HepG2 (cell line): ENCODE data around the gene SLC66A3. TPM values are rescaled to one million over a fixed set of nuclear protein-coding genes. Genes with fewer than 3 reads are reported as not detected.

Source experiments
- ATM ChIP-seq: fragments of 450-650 bp; IDR thresholded peaks from 2 replicates; pipeline ENCODE4 v1.7.1; 2017; ENCODE audit warnings: mild to moderate bottlenecking, borderline replicate concordance
- BCLAF1 ChIP-seq: fragments of 450-650 bp; IDR thresholded peaks from 2 replicates; pipeline ENCODE4 v1.6.1; 2017; ENCODE audit warnings: mild to moderate bottlenecking
- CCAR2 ChIP-seq: fragments of 200-400 bp; formaldehyde crosslinking; optimal IDR thresholded peaks from 2 replicates; pipeline ENCODE3; 2018; ENCODE audit warnings: low read depth, mild to moderate bottlenecking, low read length, moderate library complexity
- ESRRA ChIP-seq: sonication (generic); formaldehyde crosslinking; IDR thresholded peaks from 2 replicates; pipeline ENCODE4 v1.5.1; 2020; ENCODE audit warnings: mild to moderate bottlenecking, low read depth, missing genetic modification reagents
- GATA4 ChIP-seq: sonication (generic); IDR thresholded peaks from 2 replicates; pipeline ENCODE4 v1.6.1; 2016; ENCODE audit warnings: antibody characterized with exemption, low read depth, borderline replicate concordance
- KDM2A ChIP-seq: sonication (generic); formaldehyde crosslinking; IDR thresholded peaks from 2 replicates; pipeline ENCODE4 v1.4.0; 2020; ENCODE audit warnings: low read depth, missing genetic modification reagents, borderline replicate concordance
- MAFG ChIP-seq: sonication (generic); formaldehyde crosslinking; IDR thresholded peaks from 2 replicates; pipeline ENCODE4 v1.5.1; 2020; ENCODE audit warnings: mild to moderate bottlenecking, missing genetic modification reagents
- MED8 ChIP-seq: sonication (generic); formaldehyde crosslinking; IDR thresholded peaks from 2 replicates; pipeline ENCODE4 v1.8.1; 2023; ENCODE audit warnings: mild to moderate bottlenecking, missing genetic modification reagents; ENCODE audit not compliant: insufficient replicate concordance
- NR1H2 ChIP-seq: sonication (generic); formaldehyde crosslinking; IDR thresholded peaks from 2 replicates; pipeline ENCODE4 v1.8.1; 2022; ENCODE audit warnings: low read depth, missing genetic modification reagents, borderline replicate concordance
- REST ChIP-seq, 2 experiments: IDR thresholded peaks; 2 replicates each; pipeline ENCODE4 v1.6.1; 2011 to 2012; ENCODE audit warnings: low read length in 2 of 2, borderline replicate concordance in 1 of 2, low read depth in 1 of 2, mild to moderate bottlenecking in 1 of 2, moderate library complexity in 1 of 2
- RXRA ChIP-seq: sonication (generic); formaldehyde crosslinking; IDR thresholded peaks from 2 replicates; pipeline ENCODE4 v1.5.1; 2020; ENCODE audit warnings: missing genetic modification reagents
- SIX4 ChIP-seq: sonication (generic); formaldehyde crosslinking; IDR thresholded peaks from 2 replicates; pipeline ENCODE4 v1.4.0; 2020; ENCODE audit warnings: missing genetic modification reagents
- ZBTB7B ChIP-seq: sonication (generic); formaldehyde crosslinking; IDR thresholded peaks from 2 replicates; pipeline ENCODE4 v1.4.0; 2020; ENCODE audit warnings: missing genetic modification reagents
- ZNF160 ChIP-seq: sonication (generic); formaldehyde crosslinking; IDR thresholded peaks from 2 replicates; pipeline ENCODE4 v1.8.0; 2022; ENCODE audit warnings: mild to moderate bottlenecking, inconsistent platforms, missing genetic modification reagents
- ZNF20 ChIP-seq: sonication (generic); formaldehyde crosslinking; IDR thresholded peaks from 2 replicates; pipeline ENCODE4 v1.4.0; 2020; ENCODE audit warnings: mild to moderate bottlenecking, moderate library complexity, missing genetic modification reagents
- ZNF468 ChIP-seq: sonication (generic); formaldehyde crosslinking; IDR thresholded peaks from 2 replicates; pipeline ENCODE4 v1.8.0; 2022; ENCODE audit warnings: mild to moderate bottlenecking, moderate library complexity, missing genetic modification reagents
- ZNF703 ChIP-seq: sonication (generic); formaldehyde crosslinking; IDR thresholded peaks from 2 replicates; pipeline ENCODE4 v1.5.1; 2020; ENCODE audit warnings: missing genetic modification reagents, mild to moderate bottlenecking, moderate library complexity, borderline replicate concordance
- ZNF841 ChIP-seq: sonication (generic); formaldehyde crosslinking; IDR thresholded peaks from 2 replicates; pipeline ENCODE4 v1.8.1; 2023; ENCODE audit warnings: missing genetic modification reagents, borderline replicate concordance
- polyA plus RNA-seq, 8 experiments: library from polyadenylated mRNA; depleted of rRNA in 3 of 8; stranded (reverse) in 7 of 8; unstranded in 1 of 8; fragments of >200 nt; fragmentation: Illumina TruSeq in 4 of 8; extraction: Trizol in 4 of 8; gene quantifications; 2 replicates each; pipeline versions ENCODE4 v1.2.1 to v1.2.3, GENCODE V29; 2011 to 2016; ENCODE audit warnings: low read depth in 4 of 8, missing spikeins in 1 of 8, mixed read lengths in 1 of 8; ENCODE audit not compliant: insufficient read depth in 1 of 8
- total RNA-seq, 5 experiments: library from RNA; depleted of rRNA; stranded (reverse); fragments of >200 nt; fragmentation: Illumina TruSeq; extraction: Trizol; gene quantifications; 2 replicates each; pipeline ENCODE4 v1.2.3, GENCODE V29; 2016; ENCODE audit warnings: low read depth in 1 of 5
- TF ChIP-seq, protein P1 (sequence below): sonication (generic); formaldehyde crosslinking; IDR thresholded peaks from 2 replicates; pipeline ENCODE4 v1.4.0; 2020; ENCODE audit warnings: missing genetic modification reagents
- TF ChIP-seq, protein P2 (sequence below): sonication (generic); formaldehyde crosslinking; IDR thresholded peaks from 2 replicates; pipeline ENCODE4 v1.5.0; 2020; ENCODE audit warnings: missing genetic modification reagents

SLC66A3 gene
- total and polyA plus RNA-seq, 2 of the 13 experiments (the other 11 are each of a cell fraction or from before 2014, with no cell fraction given) = 2.2 to 3.7 TPM

- no peak for TF ChIP-seq BCLAF1
- TF ChIP-seq GATA4 = no peak
- TF ChIP-seq ZNF841 (CRISPR knock-in tag) = no peak
- TF ChIP-seq ZNF703 (CRISPR knock-in tag) = no peak
- TF ChIP-seq, protein P1, sequence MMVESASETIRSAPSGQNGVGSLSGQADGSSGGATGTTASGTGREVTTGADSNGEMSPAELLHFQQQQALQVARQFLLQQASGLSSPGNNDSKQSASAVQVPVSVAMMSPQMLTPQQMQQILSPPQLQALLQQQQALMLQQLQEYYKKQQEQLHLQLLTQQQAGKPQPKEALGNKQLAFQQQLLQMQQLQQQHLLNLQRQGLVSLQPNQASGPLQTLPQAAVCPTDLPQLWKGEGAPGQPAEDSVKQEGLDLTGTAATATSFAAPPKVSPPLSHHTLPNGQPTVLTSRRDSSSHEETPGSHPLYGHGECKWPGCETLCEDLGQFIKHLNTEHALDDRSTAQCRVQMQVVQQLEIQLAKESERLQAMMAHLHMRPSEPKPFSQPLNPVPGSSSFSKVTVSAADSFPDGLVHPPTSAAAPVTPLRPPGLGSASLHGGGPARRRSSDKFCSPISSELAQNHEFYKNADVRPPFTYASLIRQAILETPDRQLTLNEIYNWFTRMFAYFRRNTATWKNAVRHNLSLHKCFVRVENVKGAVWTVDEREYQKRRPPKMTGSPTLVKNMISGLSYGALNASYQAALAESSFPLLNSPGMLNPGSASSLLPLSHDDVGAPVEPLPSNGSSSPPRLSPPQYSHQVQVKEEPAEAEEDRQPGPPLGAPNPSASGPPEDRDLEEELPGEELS = no peak
- TF ChIP-seq ZNF468 = no peak
- TF ChIP-seq ZNF160 = no peak
- TF ChIP-seq, protein P2, sequence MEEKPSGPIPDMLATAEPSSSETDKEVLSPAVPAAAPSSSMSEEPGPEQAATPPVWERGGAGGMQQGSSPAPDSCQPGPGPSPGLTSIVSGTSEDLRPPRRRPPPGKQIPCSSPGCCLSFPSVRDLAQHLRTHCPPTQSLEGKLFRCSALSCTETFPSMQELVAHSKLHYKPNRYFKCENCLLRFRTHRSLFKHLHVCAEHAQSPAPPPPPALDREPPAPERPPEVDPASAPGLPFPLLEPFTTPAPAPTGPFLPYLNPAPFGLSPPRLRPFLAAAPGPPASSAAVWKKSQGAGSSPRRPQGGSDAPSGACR (CRISPR knock-in tag) = no peak
- TF ChIP-seq RXRA (CRISPR knock-in tag) = peak; percentile 14; the same call in 1 of the 2 replicates
- no peak for TF ChIP-seq KDM2A (CRISPR knock-in tag)
- peak; percentile 80; the same call in 1 of the 2 replicates for TF ChIP-seq ZBTB7B (CRISPR knock-in tag)
- no peak for TF ChIP-seq ESRRA (CRISPR knock-in tag)
- no peak for TF ChIP-seq REST (IDR thresholded peaks at IDR 0.05; ENCODE audit: borderline replicate concordance in 1 of 2, low read depth in 1 of 2, low read length in 2 of 2)
- TF ChIP-seq NR1H2 (CRISPR knock-in tag) = no peak
- no peak for TF ChIP-seq ATM
- TF ChIP-seq SIX4 (CRISPR knock-in tag) = no peak
- TF ChIP-seq CCAR2 = no peak
- TF ChIP-seq ZNF20 = no peak
- no peak for TF ChIP-seq MED8 (CRISPR knock-in tag)
- TF ChIP-seq MAFG (CRISPR knock-in tag) = no peak
These were observed 3.8 kb downstream of the SLC66A3 start (continued) for GRCh38 chr2:11158916-11159573.
